ENCODE data around the gene NR4A3.

DNA sequence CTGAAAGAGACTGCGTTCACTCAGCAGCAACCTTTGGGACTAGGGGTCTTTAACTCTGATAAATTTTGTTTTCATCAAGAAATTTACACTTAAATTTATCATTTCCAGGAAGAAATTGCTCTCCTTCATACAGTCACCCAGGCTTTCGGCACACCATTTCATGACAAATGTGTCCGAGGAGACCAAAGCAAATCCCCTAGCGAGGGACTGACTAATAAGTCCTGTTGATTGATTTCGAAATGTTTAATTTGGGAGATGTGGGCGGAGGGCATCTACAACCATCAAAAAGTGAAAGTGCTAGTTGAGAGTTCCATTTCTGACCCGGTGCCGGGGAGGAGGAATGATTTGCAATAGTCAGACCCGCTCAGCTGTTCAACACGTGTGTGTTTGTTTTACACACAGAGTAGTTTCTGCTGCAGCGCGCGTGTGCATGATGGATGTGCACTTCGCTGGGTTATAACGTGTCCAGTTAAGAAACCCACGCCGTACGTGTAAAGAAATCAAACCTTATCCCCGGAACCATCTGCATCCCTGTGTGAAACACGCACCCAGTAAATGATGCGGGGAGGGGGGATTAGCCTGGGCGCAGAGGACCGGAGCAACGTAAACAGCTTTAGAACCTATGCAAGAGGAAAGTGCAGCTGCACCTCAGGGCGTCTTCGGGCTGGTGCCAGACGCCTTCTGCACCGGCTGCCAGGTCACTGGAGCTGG is 845 bp upstream of the NR4A3 start:
- no peak for TF ChIP-seq EZH2phosphoT487 (IDR thresholded peaks at IDR 0.05; ENCODE audit: low read depth)
- no peak for TF ChIP-seq CTCF (IDR thresholded peaks at IDR 0.05; ENCODE audit: low read depth, low read length)

All from OCI-LY3 (cell line).